ENCODE results near the gene PHOX2B. TPM values are rescaled to one million over a fixed set of nuclear protein-coding genes. Genes with fewer than 3 reads are reported as not detected.
A peak's percentile ranks its signal among the peaks of the same experiment; 100 is the strongest.

PHOX2B gene
- total RNA-seq, result not detected
- under 1 TPM in 3 of 8 donors, not detected in 5; 0.05 to 0.58 (median 0.28) TPM for polyA plus RNA-seq (ENCODE audit: insufficient read depth in 1 of 8, insufficient read length in 8 of 8, low replicate concordance in 1 of 8)
- long read RNA-seq, donor 1, result 0 reads
- long read RNA-seq, donor 2, result 0 reads
- long read RNA-seq, donor 3, result 0 reads
- long read RNA-seq, donor 4, result 0 reads
- long read RNA-seq, donor 5, result 0 reads
- long read RNA-seq, donor 6, result 0 reads
- long read RNA-seq, donor 7, result 0 reads
- long read RNA-seq, donor 8, result 0 reads
- long read RNA-seq, donor 9, result 0 reads
- long read RNA-seq, donor 10, result 0 reads
- long read RNA-seq, donor 11, result 0 reads

- no peak within 1 kb of the TSS for H3K27ac ChIP-seq (ENCODE audit: low read length)
- peaks cover 11% of the 10 kb centered on the region for H3K4me1 ChIP-seq (ENCODE audit: control insufficient read depth, insufficient read depth, low read length)
- H3K36me3 ChIP-seq (ENCODE audit: control insufficient read depth, insufficient read depth, low read length), result no peaks in the 10 kb centered on the region
- peaks cover 2% of the 10 kb centered on the region for H3K9me3 ChIP-seq (replicated peaks; ENCODE audit: control insufficient read depth, low read depth, low read length)
- WGBS (ENCODE audit: insufficient coverage), result 8% methylated on average over 3 of the region's 15 CpGs
- no peak within 1 kb of the TSS for H3K4me3 ChIP-seq (ENCODE audit: low read length)
- peaks cover 87% of the 10 kb centered on the region for H3K27me3 ChIP-seq (ENCODE audit: control insufficient read depth, insufficient read depth, low read length)
- DNase-seq, result no peak
Measured at GRCh38 chr4:41748571-41749475, at the start of gene PHOX2B. PHOX2B (minus strand) TSS chr4:41748725; CDS start chr4:41748610, 115 bp downstream.

- no CpG with 5 or more reads among the region's 2 CpGs for WGBS (ENCODE audit: insufficient coverage)
- peaks cover 4% of the 10 kb centered on the region for H3K27me3 ChIP-seq (ENCODE audit: control insufficient read depth, insufficient read depth, low read length)
Measured at GRCh38 chr4:41797260-41797659, 48.7 kb upstream of the PHOX2B start.

GRCh38 chr4:41796545-41797210 lies 48.2 kb upstream of the PHOX2B start:
- no peak overlapping the region for H3K27ac ChIP-seq (ENCODE audit: low read length)
- H3K4me1 ChIP-seq (ENCODE audit: control insufficient read depth, insufficient read depth, low read length), result peaks cover 4% of the 10 kb centered on the region
- H3K27me3 ChIP-seq (ENCODE audit: control insufficient read depth, insufficient read depth, low read length), result peaks cover 4% of the 10 kb centered on the region
- DNase-seq, result peak; percentile 41
- H3K36me3 ChIP-seq (ENCODE audit: control insufficient read depth, insufficient read depth, low read length), result no peaks in the 10 kb centered on the region
- no peak overlapping the region for H3K4me3 ChIP-seq (ENCODE audit: low read length)
- WGBS (ENCODE audit: insufficient coverage), result 17% methylated on average over 1 of the region's 8 CpGs
- no peaks in the 10 kb centered on the region for H3K9me3 ChIP-seq (replicated peaks; ENCODE audit: control insufficient read depth, low read depth, low read length)

More at GRCh38 chr4:41797260-41797659, 48.7 kb upstream of the PHOX2B start:
- H3K9me3 ChIP-seq (replicated peaks; ENCODE audit: control insufficient read depth, low read depth, low read length), result no peaks in the 10 kb centered on the region
- no peak overlapping the region for H3K4me3 ChIP-seq (ENCODE audit: low read length)
- H3K36me3 ChIP-seq (ENCODE audit: control insufficient read depth, insufficient read depth, low read length), result no peaks in the 10 kb centered on the region
- no peak overlapping the region for H3K27ac ChIP-seq (ENCODE audit: low read length)
- peak; percentile 17 for DNase-seq
- H3K4me1 ChIP-seq (ENCODE audit: control insufficient read depth, insufficient read depth, low read length), result peaks cover 4% of the 10 kb centered on the region

GRCh38 chr4:41795796-41796385 lies 47.4 kb upstream of the PHOX2B start:
- DNase-seq, result peak; percentile 8
- no CpG with 5 or more reads among the region's 2 CpGs for WGBS (ENCODE audit: insufficient coverage)
- Histone ChIP-seq H3K27ac (ENCODE audit: low read length) (no peak overlapping the region), H3K9me3 (replicated peaks; ENCODE audit: control insufficient read depth, low read depth, low read length) (no peaks in the 10 kb centered on the region), H3K4me3 (ENCODE audit: low read length) (no peak overlapping the region), H3K36me3 (ENCODE audit: control insufficient read depth, insufficient read depth, low read length) (no peaks in the 10 kb centered on the region), H3K4me1 (ENCODE audit: control insufficient read depth, insufficient read depth, low read length) (peaks cover 4% of the 10 kb centered on the region), H3K27me3 (ENCODE audit: control insufficient read depth, insufficient read depth, low read length) (peaks cover 4% of the 10 kb centered on the region)

- Histone ChIP-seq H3K36me3 (ENCODE audit: control insufficient read depth, insufficient read depth, low read length) (no peaks in the 10 kb centered on the region), H3K27ac (ENCODE audit: low read length) (no peak overlapping the region), H3K9me3 (replicated peaks; ENCODE audit: control insufficient read depth, low read depth, low read length) (no peaks in the 10 kb centered on the region), H3K4me3 (ENCODE audit: low read length) (no peak overlapping the region), H3K4me1 (ENCODE audit: control insufficient read depth, insufficient read depth, low read length) (peaks cover 4% of the 10 kb centered on the region), H3K27me3 (ENCODE audit: control insufficient read depth, insufficient read depth, low read length) (peaks cover 2% of the 10 kb centered on the region)
- DNase-seq, result no peak
- 72% methylated on average over 3 of the region's 3 CpGs for WGBS (ENCODE audit: insufficient coverage)
Measured at GRCh38 chr4:41792166-41792565, 43.6 kb upstream of the PHOX2B start.

- no peak overlapping the region for H3K27ac ChIP-seq (ENCODE audit: low read length)
- no peaks in the 10 kb centered on the region for H3K27me3 ChIP-seq (ENCODE audit: control insufficient read depth, insufficient read depth, low read length)
- no peaks in the 10 kb centered on the region for H3K4me1 ChIP-seq (ENCODE audit: control insufficient read depth, insufficient read depth, low read length)
- no peaks in the 10 kb centered on the region for H3K36me3 ChIP-seq (ENCODE audit: control insufficient read depth, insufficient read depth, low read length)
- no peaks in the 10 kb centered on the region for H3K9me3 ChIP-seq (replicated peaks; ENCODE audit: control insufficient read depth, low read depth, low read length)
- H3K4me3 ChIP-seq (ENCODE audit: low read length), result no peak overlapping the region
- 100% methylated on average over 1 of the region's 2 CpGs for whole genome bisulfite sequencing (ENCODE audit: insufficient coverage)
- no peak for DNase-seq
Measured at GRCh38 chr4:41791557-41791956, 43.0 kb upstream of the PHOX2B start.

- Histone ChIP-seq H3K4me1 (ENCODE audit: control insufficient read depth, insufficient read depth, low read length) (no peaks in the 10 kb centered on the region), H3K27me3 (ENCODE audit: control insufficient read depth, insufficient read depth, low read length) (no peaks in the 10 kb centered on the region), H3K9me3 (replicated peaks; ENCODE audit: control insufficient read depth, low read depth, low read length) (no peaks in the 10 kb centered on the region), H3K4me3 (ENCODE audit: low read length) (no peak overlapping the region), H3K36me3 (ENCODE audit: control insufficient read depth, insufficient read depth, low read length) (no peaks in the 10 kb centered on the region), H3K27ac (ENCODE audit: low read length) (no peak overlapping the region)
- no CpG with 5 or more reads among the region's 8 CpGs for WGBS (ENCODE audit: insufficient coverage)
- no peak for DNase-seq
Measured at GRCh38 chr4:41787931-41788330, 39.4 kb upstream of the PHOX2B start.

- no CpG with 5 or more reads among the region's 1 CpG for WGBS (ENCODE audit: insufficient coverage)
- DNase-seq, result no peak
- H3K27me3 ChIP-seq (ENCODE audit: control insufficient read depth, insufficient read depth, low read length), result no peaks in the 10 kb centered on the region
- H3K4me3 ChIP-seq (ENCODE audit: low read length), result no peak overlapping the region
- H3K27ac ChIP-seq (ENCODE audit: low read length), result no peak overlapping the region
- no peaks in the 10 kb centered on the region for H3K36me3 ChIP-seq (ENCODE audit: control insufficient read depth, insufficient read depth, low read length)
- H3K4me1 ChIP-seq (ENCODE audit: control insufficient read depth, insufficient read depth, low read length), result no peaks in the 10 kb centered on the region
- no peaks in the 10 kb centered on the region for H3K9me3 ChIP-seq (replicated peaks; ENCODE audit: control insufficient read depth, low read depth, low read length)
Measured at GRCh38 chr4:41785665-41786064, 37.1 kb upstream of the PHOX2B start.

GRCh38 chr4:41784191-41784979 lies 35.9 kb upstream of the PHOX2B start:
- DNase-seq, result no peak
- Histone ChIP-seq H3K27me3 (ENCODE audit: control insufficient read depth, insufficient read depth, low read length) (no peaks in the 10 kb centered on the region), H3K4me1 (ENCODE audit: control insufficient read depth, insufficient read depth, low read length) (no peaks in the 10 kb centered on the region), H3K36me3 (ENCODE audit: control insufficient read depth, insufficient read depth, low read length) (no peaks in the 10 kb centered on the region), H3K9me3 (replicated peaks; ENCODE audit: control insufficient read depth, low read depth, low read length) (no peaks in the 10 kb centered on the region), H3K4me3 (ENCODE audit: low read length) (no peak overlapping the region), H3K27ac (ENCODE audit: low read length) (no peak overlapping the region)
- 90% methylated on average over 2 of the region's 9 CpGs for WGBS (ENCODE audit: insufficient coverage)

Data from muscle of leg (tissue), 16 donors.